GM20000 (cell line): ENCODE results near the gene TMEM131.
A peak's percentile ranks its signal among the peaks of the same experiment; 100 is the strongest.

Source experiments
- DNase-seq: peaks from one replicate; pipeline ENCODE4 v3.0.0; 2012; ENCODE audit warnings: low spot score
- CTCF ChIP-seq: IDR thresholded peaks from 2 replicates; pipeline ENCODE4 v1.5.1; 2012; ENCODE audit warnings: mild to moderate bottlenecking, control low read depth; ENCODE audit errors: extremely low read depth, missing control alignments

The TMEM131 gene

DNA sequence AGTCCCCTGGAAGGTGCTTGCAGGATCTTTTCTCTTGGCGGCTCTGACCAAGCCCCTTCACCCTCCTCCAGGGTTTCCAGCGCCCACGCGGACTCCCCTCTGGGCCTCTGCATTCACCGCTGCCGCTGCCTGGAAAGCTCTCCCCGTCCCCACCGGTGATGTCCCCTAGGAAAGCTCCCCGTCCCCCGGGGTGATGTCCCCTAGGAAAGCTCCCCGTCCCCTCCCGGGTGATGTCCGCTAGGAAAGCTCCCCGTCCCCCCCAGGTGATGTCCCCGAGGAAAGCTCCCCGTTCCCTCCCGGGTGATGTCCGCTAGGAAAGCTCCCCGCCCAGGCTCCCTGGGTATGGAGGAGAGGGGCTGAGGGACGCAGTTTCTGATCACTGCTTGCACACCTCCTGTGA, 254.5 kb downstream of the TMEM131 start:
- no peak for DNase-seq
- TF ChIP-seq CTCF, result no peak

GRCh38 chr2:97740590-97741182, 255.1 kb downstream of the TMEM131 start:
- peak; percentile 76 for TF ChIP-seq CTCF
- peak; percentile 87 for DNase-seq

GRCh38 chr2:97739893-97740245, 255.9 kb downstream of the TMEM131 start:
- TF ChIP-seq CTCF, result no peak

DNA sequence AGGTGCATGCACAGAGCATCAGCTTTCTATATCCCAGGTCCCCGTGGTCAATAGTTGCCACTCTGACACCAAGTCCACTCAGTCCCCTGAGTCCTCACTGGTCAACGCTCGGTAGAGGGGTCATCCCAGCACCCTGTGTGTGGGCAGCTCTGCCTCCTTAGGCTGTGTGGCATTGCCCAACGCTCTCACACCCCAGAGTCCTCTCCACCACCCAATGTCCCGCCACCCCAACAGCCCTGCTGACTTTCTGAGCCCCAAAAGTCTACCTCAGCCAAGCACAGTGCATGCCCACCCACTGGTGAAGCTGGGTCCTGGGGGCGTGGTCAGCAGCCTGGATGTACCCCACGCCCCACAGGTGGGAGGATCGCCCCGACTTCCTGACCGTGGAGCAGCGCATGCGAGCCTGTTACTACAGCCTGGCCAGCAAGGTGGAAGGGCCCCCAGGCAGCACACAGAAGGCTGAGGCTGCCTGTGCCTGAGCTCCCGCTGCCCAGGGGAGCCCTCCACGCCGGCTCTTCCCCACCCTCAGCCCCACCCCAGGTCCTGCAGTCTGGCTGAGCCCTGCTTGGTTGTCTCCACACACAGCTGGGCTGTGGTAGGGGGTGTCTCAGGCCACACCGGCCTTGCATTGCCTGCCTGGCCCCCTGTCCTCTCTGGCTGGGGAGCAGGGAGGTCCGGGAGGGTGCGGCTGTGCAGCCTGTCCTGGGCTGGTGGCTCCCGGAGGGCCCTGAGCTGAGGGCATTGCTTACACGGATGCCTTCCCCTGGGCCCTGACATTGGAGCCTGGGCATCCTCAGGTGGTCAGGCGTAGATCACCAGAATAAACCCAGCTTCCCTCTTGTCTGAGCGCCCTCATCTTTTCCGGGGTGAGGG, 256.5 kb downstream of the TMEM131 start:
- no peak for DNase-seq
- TF ChIP-seq CTCF, result no peak

More at GRCh38 chr2:97739893-97740245, 255.9 kb downstream of the TMEM131 start:
- DNase-seq, result no peak

DNA sequence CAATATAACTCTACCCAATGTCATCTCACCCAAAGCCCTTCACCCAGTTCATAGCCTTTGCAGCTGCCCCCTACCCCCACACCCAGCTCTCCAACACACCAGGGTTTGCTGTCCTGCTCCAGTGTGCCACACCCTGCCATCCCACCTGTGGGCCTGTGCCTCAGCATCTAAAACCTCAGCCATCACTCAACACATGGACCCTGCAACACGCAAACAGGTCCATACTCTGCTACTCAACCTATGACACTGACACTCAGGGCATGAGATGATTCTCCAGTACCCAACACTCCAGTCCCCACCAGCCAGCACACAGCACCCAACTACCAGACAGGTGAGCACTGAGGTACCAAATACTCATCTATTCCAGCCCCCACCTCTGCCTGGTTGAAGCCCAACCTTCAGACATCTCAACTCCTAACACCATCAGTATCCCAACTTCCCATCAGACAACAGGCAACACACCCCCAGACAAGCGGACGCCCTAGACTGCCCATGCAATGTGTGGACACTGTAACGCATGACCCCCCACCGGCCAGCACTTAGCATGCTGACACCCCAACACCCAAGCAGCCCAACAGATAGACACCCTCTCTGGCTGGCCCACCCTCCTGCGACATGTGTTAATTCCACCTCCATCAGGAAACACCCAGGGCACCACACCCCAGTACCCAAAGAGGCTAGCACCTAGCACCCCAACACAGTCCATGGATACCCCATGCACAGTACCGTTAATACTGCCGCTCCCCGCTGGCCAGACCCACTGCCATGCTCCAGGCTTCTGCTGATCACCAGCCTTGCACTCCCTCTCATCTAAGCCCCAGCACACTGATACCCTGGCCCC, 257.3 kb downstream of the TMEM131 start:
- DNase-seq, result no peak
- no peak for TF ChIP-seq CTCF

DNA sequence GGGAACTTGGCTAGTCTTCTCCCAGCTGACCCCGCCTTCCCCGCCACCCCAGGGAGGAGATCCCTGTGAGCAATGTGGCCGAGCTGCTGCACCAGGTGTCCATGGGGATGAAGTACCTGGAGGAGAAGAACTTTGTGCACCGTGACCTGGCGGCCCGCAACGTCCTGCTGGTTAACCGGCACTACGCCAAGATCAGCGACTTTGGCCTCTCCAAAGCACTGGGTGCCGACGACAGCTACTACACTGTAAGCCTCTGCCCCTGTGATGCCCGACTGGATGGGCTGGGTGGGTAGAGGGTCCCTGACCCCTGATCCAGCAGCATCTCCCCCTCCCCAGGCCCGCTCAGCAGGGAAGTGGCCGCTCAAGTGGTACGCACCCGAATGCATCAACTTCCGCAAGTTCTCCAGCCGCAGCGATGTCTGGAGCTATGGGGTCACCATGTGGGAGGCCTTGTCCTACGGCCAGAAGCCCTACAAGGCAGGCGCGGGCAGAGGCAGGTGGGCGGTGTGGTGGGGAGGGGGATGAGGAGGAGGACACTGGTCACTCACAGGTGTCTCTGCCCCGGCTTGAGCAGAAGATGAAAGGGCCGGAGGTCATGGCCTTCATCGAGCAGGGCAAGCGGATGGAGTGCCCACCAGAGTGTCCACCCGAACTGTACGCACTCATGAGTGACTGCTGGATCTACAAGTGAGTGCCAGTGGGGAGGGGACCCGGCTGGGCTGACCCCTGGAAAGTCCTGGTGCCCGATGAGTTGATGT, 258.1 kb downstream of the TMEM131 start:
- DNase-seq, result no peak
- no peak for TF ChIP-seq CTCF
